Central memory CD4-positive, alpha-beta T cell (primary cell): ENCODE results near the gene PLB1.
"Not testable (repeated sequence)": the region's sequence is repeated elsewhere in the genome, so short reads cannot be mapped to it uniquely, and the experiment has no call there.

Experiments
- DNase-seq: peaks from one replicate; pipeline ENCODE4 v3.0.0; 2022

The PLB1 gene

GRCh38 chr2:28465148-28465885 lies 30.5 kb upstream of the PLB1 start:
- no peak for DNase-seq

DNA sequence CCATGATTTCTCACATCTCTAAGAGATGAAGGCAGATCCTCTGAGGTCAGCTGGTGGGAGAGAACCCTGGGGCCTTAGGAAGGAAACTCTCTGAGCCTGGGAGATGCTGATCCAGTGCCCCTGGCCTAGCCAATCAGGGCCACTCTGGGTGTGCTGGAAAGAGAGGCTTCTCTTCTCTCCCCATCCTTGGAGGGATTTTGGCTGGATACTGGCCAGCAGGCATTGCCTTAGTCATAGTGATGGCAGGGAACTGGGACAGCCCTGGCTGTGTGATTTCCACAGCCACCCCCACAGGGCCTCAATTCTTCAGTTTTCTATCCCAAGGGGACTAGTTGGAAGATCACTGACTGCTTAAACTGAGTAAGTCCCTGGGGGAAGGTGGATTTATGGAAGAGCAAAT lies 26.6 kb upstream of the PLB1 start:
- no peak for DNase-seq

- DNase-seq, result no peak
These were observed 25.8 kb upstream of the PLB1 start for GRCh38 chr2:28469947-28470535.

GRCh38 chr2:28470759-28471158 lies 25.1 kb upstream of the PLB1 start:
- DNase-seq, result no peak

DNA sequence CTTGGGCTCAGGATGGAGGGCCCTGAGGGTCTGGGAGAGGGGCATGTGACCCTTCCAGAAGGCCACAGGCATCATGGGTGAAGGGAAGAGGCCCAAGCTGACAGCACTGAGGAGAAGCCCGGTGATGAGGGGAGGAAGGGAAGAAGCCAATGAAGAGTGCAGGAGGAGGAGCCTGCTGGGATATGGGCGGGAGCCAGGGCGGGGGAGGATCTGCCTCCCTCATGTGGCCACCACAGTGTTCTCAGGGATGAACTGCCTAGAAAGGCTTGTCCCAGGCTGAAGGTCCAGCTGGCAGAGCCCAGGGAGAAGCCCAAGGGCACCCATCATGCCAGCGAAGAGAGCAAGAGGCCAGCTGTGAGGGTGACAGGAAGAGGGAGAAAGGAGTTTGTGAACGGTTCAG lies 24.6 kb upstream of the PLB1 start:
- DNase-seq, result no peak

GRCh38 chr2:28471701-28472236 lies 24.1 kb upstream of the PLB1 start:
- no peak for DNase-seq

GRCh38 chr2:28472641-28473040 lies 23.2 kb upstream of the PLB1 start:
- not testable (repeated sequence) for DNase-seq

GRCh38 chr2:28475088-28475595 lies 20.7 kb upstream of the PLB1 start:
- DNase-seq, result no peak

GRCh38 chr2:28477087-28477486 lies 18.8 kb upstream of the PLB1 start:
- no peak for DNase-seq

DNA sequence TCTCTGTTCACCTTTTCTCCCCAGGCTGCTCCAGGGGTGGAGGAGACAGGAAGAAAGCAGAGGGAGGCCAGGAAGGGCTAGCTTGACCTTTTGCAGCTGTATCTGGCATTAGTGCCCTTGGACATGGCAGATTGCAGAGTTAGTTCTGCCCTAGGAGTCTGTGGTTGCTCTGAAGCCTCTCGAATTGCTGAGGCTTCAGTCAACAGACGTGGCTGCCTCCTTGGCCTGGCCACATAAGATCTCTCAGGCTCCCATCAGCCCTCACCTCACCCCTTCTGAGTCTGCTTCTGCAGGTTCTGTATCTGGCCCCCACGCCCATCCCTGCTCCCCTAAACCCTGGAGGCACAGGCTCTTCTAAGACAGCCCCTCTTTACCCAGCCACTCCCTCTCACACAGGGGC lies 18.2 kb upstream of the PLB1 start:
- no peak for DNase-seq

- no peak for DNase-seq
These were observed 15.3 kb upstream of the PLB1 start for GRCh38 chr2:28480403-28481049.

DNA sequence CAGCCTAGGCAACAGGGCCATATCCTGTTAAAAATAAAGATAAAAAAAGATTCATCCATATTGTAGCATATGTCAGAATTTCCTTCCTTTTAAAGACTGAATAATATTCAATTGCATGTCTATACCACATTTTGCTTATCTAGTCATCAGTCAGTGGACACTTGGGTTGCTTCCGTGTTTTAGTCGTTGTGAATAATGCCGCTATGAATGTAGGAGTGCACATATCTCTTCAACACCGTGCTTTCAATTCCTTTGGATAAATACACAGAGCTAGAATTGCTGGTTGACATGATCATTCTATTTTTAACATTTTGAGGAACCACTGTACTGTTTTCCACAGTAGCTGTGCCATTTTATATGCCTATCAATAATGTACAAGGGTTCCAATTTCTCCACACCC lies 14.0 kb upstream of the PLB1 start:
- no peak for DNase-seq

DNA sequence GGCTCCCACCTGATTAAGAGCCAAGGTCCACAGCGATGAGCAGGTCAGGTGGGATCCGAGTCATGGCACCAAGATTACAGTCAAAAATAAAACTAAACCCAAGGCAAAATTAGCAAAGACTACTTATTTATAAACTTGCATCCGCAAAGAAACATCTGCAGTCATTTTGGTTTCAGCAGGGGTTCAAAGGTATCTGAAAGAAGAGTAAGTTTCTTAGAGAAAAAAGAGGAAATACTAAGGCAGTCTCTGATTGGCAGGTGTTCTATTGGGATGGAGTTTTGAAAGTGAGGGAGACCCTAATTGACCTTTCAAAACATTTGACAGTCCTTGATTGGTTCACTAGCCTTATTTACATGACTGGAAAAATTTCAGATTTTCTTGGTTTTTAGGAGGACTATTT lies 11.0 kb upstream of the PLB1 start:
- no peak for DNase-seq

DNA sequence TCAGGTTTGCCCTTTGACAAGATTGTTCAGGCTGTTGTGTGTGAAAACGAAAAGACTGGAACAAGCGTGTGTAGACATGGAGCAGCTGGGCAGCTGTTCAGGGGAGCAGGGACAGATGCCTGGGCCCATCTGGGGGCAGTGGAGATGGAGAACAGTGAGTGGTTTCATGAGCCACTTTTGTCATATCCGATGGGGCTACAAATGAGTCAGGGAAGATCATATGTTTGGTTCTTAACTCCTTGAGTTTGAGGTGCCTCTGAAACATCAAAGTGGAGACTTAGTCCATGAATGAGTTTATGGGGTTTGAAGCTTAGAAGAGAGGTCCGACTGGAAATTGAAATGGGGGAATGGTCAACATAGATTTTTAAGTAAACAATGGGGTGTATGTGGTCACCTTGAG lies 9.3 kb upstream of the PLB1 start:
- no peak for DNase-seq

DNA sequence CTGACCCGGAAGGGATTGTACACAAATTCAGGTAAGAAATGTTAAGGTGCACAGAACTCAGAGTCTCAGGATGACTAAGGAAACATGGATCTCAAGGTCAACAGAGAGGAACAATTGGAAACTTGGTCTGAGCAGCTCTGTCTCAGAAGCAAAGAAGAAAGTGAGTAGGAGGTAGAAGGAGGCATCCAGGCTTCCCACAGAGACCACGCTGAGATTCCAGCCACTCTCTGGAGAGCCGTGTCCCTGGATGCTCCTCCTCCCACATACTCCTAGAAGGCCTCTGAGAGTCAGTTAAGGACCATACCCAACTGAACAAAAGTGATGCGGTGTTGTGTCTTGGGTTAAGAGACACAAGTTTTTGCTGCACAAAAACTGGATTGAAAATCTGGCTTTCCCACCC lies 8.6 kb upstream of the PLB1 start:
- DNase-seq, result no peak

GRCh38 chr2:28488083-28488830 lies 7.6 kb upstream of the PLB1 start:
- DNase-seq, result no peak

GRCh38 chr2:28488858-28489575 lies 6.8 kb upstream of the PLB1 start:
- DNase-seq, result no peak

GRCh38 chr2:28490558-28490957 lies 5.3 kb upstream of the PLB1 start:
- DNase-seq, result no peak

- DNase-seq, result no peak
These were observed 3.6 kb upstream of the PLB1 start for GRCh38 chr2:28492282-28492681.

DNA sequence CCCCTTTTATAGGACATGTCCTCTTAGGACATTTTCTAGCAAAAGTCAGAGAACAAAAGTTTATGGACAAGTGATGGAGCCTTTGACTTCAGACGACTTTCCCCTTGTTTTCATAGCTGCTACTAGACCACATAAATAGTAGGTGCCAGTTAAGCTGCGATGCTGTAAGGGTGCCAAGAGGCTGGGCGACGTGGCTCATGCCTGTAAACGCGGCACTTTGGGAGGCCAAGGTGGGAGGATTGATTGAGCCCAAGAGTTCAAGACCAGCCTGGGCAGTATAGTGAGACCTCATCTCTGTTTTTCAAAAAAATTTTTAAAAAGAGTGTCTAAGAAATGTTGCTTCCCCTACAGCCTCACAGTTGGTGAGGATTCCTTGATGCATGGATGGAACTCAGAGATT lies 2.2 kb upstream of the PLB1 start:
- DNase-seq, result no peak

DNA sequence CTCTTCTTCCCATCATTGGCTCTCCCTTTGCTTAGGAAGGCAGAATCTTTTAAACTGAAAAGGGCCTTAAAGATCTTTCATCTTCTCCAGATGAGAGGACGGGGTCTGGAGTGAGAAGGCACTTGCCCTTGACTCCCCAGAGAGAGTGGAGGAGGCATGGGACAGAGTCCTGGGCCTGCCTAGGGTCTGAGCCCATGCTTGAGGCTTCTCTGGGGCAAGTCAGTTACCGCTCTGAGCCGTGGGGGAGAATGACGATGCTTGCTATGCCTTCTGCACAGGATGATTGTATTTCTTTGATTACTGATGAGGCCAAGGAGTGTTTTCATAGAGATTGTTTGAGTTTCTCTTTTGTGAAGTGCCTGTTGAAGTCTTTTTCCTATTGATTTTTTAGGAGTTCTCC lies 921 bp downstream of the PLB1 start:
- no peak for DNase-seq

DNA sequence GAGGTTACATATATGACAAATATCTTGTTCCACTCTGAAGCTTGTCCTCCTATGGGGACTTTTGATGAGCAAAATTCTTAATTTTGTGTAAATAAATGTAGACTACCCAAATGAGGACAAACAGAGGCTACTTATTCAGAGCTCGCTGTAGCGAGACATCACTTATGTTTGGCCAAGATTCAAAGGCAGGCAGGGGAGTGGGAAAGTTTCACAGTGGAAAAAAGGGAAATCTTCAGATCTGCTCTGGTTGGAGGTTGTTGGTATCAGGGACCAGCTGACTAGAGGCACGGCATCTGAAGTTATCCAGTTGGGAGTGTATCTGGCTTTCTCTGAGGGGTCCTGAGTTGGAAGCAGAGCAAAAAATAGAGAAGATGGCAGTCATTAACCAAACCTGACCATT lies 1.3 kb downstream of the PLB1 start:
- no peak for DNase-seq

- no peak for DNase-seq
These were observed 3.4 kb downstream of the PLB1 start for GRCh38 chr2:28499282-28499681.
